CD14-positive monocyte (primary cell): Measurements from ENCODE around the gene BUD13. TPM values are rescaled to one million over a fixed set of nuclear protein-coding genes. Genes with fewer than 3 reads are reported as not detected.

Source experiments
- DNase-seq, 3 donors: peaks; one replicate each; pipeline ENCODE4 v3.0.0-alpha.2; 2011 to 2022
- H2AFZ ChIP-seq: 2 replicates; pipeline ENCODE4 v1.6.0; 2012; ENCODE audit warnings: mild to moderate bottlenecking, low read depth, low read length, inconsistent platforms; ENCODE audit not compliant: insufficient read depth, poor library complexity, severe bottlenecking
- H3K27ac ChIP-seq, 2 donors: 1 replicate in 1 of 2; 2 replicates in 1 of 2; pipeline ENCODE4 v1.5.1; 2012 to 2013; ENCODE audit warnings: low read length in 2 of 2, control low read depth in 1 of 2, inconsistent platforms in 1 of 2, low read depth in 1 of 2, mild to moderate bottlenecking in 1 of 2
- H3K27me3 ChIP-seq, 2 donors: one replicate each; pipeline versions ENCODE4 v1.6.0 to v1.6.1; 2011 to 2013; ENCODE audit warnings: low read length in 2 of 2; ENCODE audit not compliant: control insufficient read depth in 2 of 2, insufficient read depth in 2 of 2
- H3K36me3 ChIP-seq, 2 donors: replicated peaks in 1 of 2; 1 replicate in 1 of 2; 2 replicates in 1 of 2; pipeline versions ENCODE4 v1.5.1 to v1.6.1; 2012 to 2013; ENCODE audit warnings: low read length in 2 of 2, control low read depth in 1 of 2, inconsistent platforms in 1 of 2, mild to moderate bottlenecking in 1 of 2; ENCODE audit not compliant: insufficient read depth in 2 of 2, control insufficient read depth in 1 of 2
- H3K4me1 ChIP-seq, 2 donors: 1 replicate in 1 of 2; 2 replicates in 1 of 2; pipeline versions ENCODE4 v1.5.1 to v1.6.1; 2012 to 2013; ENCODE audit warnings: low read length in 2 of 2, control low read depth in 1 of 2, inconsistent platforms in 1 of 2, mild to moderate bottlenecking in 1 of 2, moderate library complexity in 1 of 2; ENCODE audit not compliant: insufficient read depth in 2 of 2, control insufficient read depth in 1 of 2
- H3K4me2 ChIP-seq: replicated peaks from 2 replicates; pipeline ENCODE3; 2012; ENCODE audit warnings: low read length, moderate library complexity, mild to moderate bottlenecking; ENCODE audit not compliant: poor library complexity, severe bottlenecking; ENCODE audit errors: extremely low read depth
- H3K4me3 ChIP-seq, 3 experiments: fragments of 200-600 bp in 1 of 3; sonication (generic) in 1 of 3; replicated peaks in 1 of 3; 1 replicate in 2 of 3; 2 replicates in 1 of 3; pipeline ENCODE4 v1.5.1; 2011 to 2013; ENCODE audit warnings: low read length in 3 of 3, mild to moderate bottlenecking in 3 of 3, control low read depth in 2 of 3, low read depth in 2 of 3, inconsistent platforms in 1 of 3, moderate library complexity in 1 of 3
- H3K79me2 ChIP-seq: 2 replicates; pipeline ENCODE4 v1.6.0; 2012; ENCODE audit warnings: mild to moderate bottlenecking, control low read depth, inconsistent platforms, low read length, moderate library complexity; ENCODE audit not compliant: insufficient read depth
- H3K9ac ChIP-seq: 2 replicates; pipeline ENCODE4 v1.6.0; 2017; ENCODE audit warnings: low read length, mild to moderate bottlenecking; ENCODE audit not compliant: insufficient read depth, poor library complexity, severe bottlenecking
- H3K9me3 ChIP-seq, 2 donors: replicated peaks in 1 of 2; 1 replicate in 1 of 2; 2 replicates in 1 of 2; pipeline versions ENCODE4 v1.5.1 to v1.6.1; 2012 to 2013; ENCODE audit warnings: low read length in 2 of 2, control low read depth in 1 of 2; ENCODE audit not compliant: control insufficient read depth in 1 of 2, insufficient read depth in 1 of 2
- H4K20me1 ChIP-seq: 2 replicates; pipeline ENCODE4 v1.6.0; 2012; ENCODE audit warnings: mild to moderate bottlenecking, low read length, control low read depth, moderate library complexity; ENCODE audit not compliant: insufficient read depth
- H3K27ac Mint-ChIP-seq, 7 donors: one replicate each; pipeline ENCODE4 v1.8.0; 2020; ENCODE audit warnings: mild to moderate bottlenecking in 7 of 7, mixed read lengths in 7 of 7, moderate library complexity in 6 of 7, inconsistent platforms in 2 of 7
- H3K27me3 Mint-ChIP-seq, 3 donors: one replicate each; pipeline ENCODE4 v1.8.0; 2021 to 2022; ENCODE audit warnings: low read depth in 3 of 3, mild to moderate bottlenecking in 3 of 3, mixed read lengths in 3 of 3, moderate library complexity in 3 of 3, inconsistent platforms in 1 of 3
- H3K36me3 Mint-ChIP-seq, 2 donors: one replicate each; pipeline ENCODE4 v1.8.0; 2020; ENCODE audit warnings: mixed read lengths in 2 of 2, inconsistent platforms in 1 of 2, mild to moderate bottlenecking in 1 of 2
- H3K4me1 Mint-ChIP-seq: one replicate; pipeline ENCODE4 v1.8.0; 2020; ENCODE audit warnings: mild to moderate bottlenecking, mixed read lengths
- H3K4me3 Mint-ChIP-seq, 2 donors: one replicate each; pipeline ENCODE4 v1.8.0; 2020; ENCODE audit warnings: mild to moderate bottlenecking in 2 of 2, mixed read lengths in 2 of 2, moderate library complexity in 1 of 2
- H3K9me3 Mint-ChIP-seq, 7 donors: one replicate each; pipeline ENCODE4 v1.8.0; 2020 to 2022; ENCODE audit warnings: mixed read lengths in 7 of 7, mild to moderate bottlenecking in 6 of 7, moderate library complexity in 6 of 7, inconsistent platforms in 2 of 7
- CTCF ChIP-seq: fragments of 200-600 bp; IDR thresholded peaks from one replicate; pipeline ENCODE4 v1.8.0; 2022; ENCODE audit warnings: antibody characterized with exemption, mild to moderate bottlenecking
- WGBS: methylation state at CpG from one replicate; pipeline ENCODE4 v1.1.5; 2013; ENCODE audit warnings: missing lambda C conversion rate; ENCODE audit not compliant: insufficient coverage; 5-methylcytosine and 5-hydroxymethylcytosine counted together
- intact Hi-C, 2 donors: fragments of 100-400 bp; cut with micrococcal nuclease; formaldehyde crosslinking; loops; one replicate each; pipeline versions ENCODE4 v1.15.0 to v1.15.1; 2023
- polyA plus RNA-seq, 3 donors: library from polyadenylated mRNA; depleted of rRNA in 1 of 3; unstranded in 2 of 3; stranded (reverse) in 1 of 3; fragments of 300-500 nt in 2 of 3; fragments of >200 nt in 1 of 3; fragmentation: Illumina TruSeq in 2 of 3; gene quantifications; 1 replicate in 2 of 3; 2 replicates in 1 of 3; pipeline ENCODE4 v1.2.3, GENCODE V29; 2012 to 2021

The BUD13 gene
- polyA plus RNA-seq, 3 donors, result 4.2 to 8.7 (median 5.3) TPM

GRCh38 chr11:116725434-116726221, 47.2 kb downstream of the BUD13 start:
- Histone ChIP-seq H3K27me3 (no peaks in the 10 kb centered on the region), H3K4me2 (no peak overlapping the region), H4K20me1 (no peaks in the 10 kb centered on the region), H3K4me1 (no peaks in the 10 kb centered on the region), H3K27ac (no peak overlapping the region), H2AFZ (no peak overlapping the region), H3K9ac (no peak overlapping the region), H3K4me3 (no peak overlapping the region), H3K79me2 (no peaks in the 10 kb centered on the region), H3K9me3 (no peaks in the 10 kb centered on the region), H3K36me3 (no peaks in the 10 kb centered on the region)
- Mint-ChIP-seq H3K4me1 (no peaks in the 10 kb centered on the region), H3K36me3 (no peaks in the 10 kb centered on the region), H3K27me3 (peaks cover 3 to 13% (median 8%) of the 10 kb centered on the region in 3 donors), H3K9me3 (peaks cover 0 to 2% (median 0%) of the 10 kb centered on the region in 7 donors), H3K27ac (no peak overlapping the region), H3K4me3 (no peak overlapping the region)
- DNase-seq, result no peak
- intact Hi-C loops, result no loop called here
- 80% methylated on average over 10 of the region's 19 CpGs for WGBS
- no peak for TF ChIP-seq CTCF

- Histone ChIP-seq H3K27ac (no peak overlapping the region), H3K9ac (no peak overlapping the region), H4K20me1 (no peaks in the 10 kb centered on the region), H3K4me1 (no peaks in the 10 kb centered on the region), H2AFZ (no peak overlapping the region), H3K9me3 (no peaks in the 10 kb centered on the region), H3K79me2 (no peaks in the 10 kb centered on the region), H3K4me3 (no peak overlapping the region), H3K4me2 (no peak overlapping the region), H3K27me3 (no peaks in the 10 kb centered on the region), H3K36me3 (no peaks in the 10 kb centered on the region)
- H3K4me3 Mint-ChIP-seq, result no peak overlapping the region
- peak overlapping the region in 1 of 7 donors; percentile 21 for H3K27ac Mint-ChIP-seq
- H3K27me3 Mint-ChIP-seq, result peaks cover 3 to 14% (median 8%) of the 10 kb centered on the region in 3 donors
- no peak for TF ChIP-seq CTCF
- peaks cover 0 to 2% (median 0%) of the 10 kb centered on the region in 7 donors for H3K9me3 Mint-ChIP-seq
- 67% methylated on average over 1 of the region's 6 CpGs for WGBS
- no peaks in the 10 kb centered on the region for H3K36me3 Mint-ChIP-seq
- no peak for DNase-seq
- H3K4me1 Mint-ChIP-seq, result no peaks in the 10 kb centered on the region
- intact Hi-C loops, result no loop called here
These were observed 48.0 kb downstream of the BUD13 start for GRCh38 chr11:116724813-116725212.
